ENCODE measurements around the gene AQP5. TPM values are rescaled to one million over a fixed set of nuclear protein-coding genes. Genes with fewer than 3 reads are reported as not detected.
A peak's percentile ranks its signal among the peaks of the same experiment; 100 is the strongest.
"Not testable (repeated sequence)": the region's sequence is repeated elsewhere in the genome, so short reads cannot be mapped to it uniquely, and the experiment has no call there.

AQP5 gene
- total and polyA plus RNA-seq, 2 experiments from 2014 or later = not detected

DNA sequence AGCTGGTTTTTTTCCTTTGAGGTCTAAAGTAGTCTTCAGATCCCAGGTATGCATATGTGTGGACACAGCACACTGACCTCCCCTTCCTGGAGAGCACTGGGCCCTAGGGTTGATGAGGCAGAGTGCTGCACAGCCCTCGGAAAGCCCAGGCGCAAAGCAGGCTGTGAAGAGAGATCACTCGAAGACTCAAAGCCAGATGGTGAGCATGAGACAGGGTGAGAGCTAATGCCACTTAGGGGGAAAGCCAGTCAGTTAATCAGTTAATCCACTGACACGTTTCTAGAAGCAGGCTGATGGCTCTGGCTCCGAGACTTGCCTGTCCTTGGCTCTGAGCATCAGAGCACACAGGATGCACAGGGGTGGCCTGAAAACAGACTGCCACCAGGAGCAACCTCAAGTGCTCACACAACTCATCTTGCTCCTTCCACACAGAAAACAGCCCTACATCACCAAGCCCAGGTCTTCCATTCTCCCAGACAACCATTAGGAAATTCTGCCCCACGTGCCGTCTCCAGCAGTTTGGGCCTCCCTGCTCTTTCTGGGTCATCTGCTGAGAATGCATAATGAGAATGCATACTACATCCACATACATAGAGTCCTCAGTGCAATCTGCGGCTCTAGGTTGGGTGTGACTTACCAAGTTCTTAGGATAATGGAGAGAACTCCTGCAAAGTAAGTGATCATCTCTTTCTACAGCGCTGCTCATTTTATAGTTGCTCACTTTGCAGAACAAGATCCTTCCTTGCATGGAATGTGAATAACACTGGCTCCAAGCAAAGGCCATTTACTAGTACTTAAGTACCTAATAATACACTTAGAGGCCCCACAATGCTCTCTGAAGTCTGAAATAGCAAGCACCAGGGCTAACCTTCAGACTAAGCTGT, 23.0 kb downstream of the AQP5 start:
- H4K20me1 ChIP-seq (ENCODE audit: insufficient read depth) = no peaks in the 10 kb centered on the region
- peaks cover 39% of the 10 kb centered on the region for H3F3A ChIP-seq (ENCODE audit: insufficient read depth)
- H3K36me3 ChIP-seq (ENCODE audit: low read depth) = peaks cover 9% of the 10 kb centered on the region; the same call in 1 of the 2 replicates
- no peaks in the 10 kb centered on the region for H3K9me3 ChIP-seq (ENCODE audit: low read depth)
- peak overlapping the region; percentile 30; the same call in 1 of the 2 replicates for H3K4me3 ChIP-seq
- H3K4me1 ChIP-seq (ENCODE audit: insufficient read depth) = peaks cover 25% of the 10 kb centered on the region
- in situ Hi-C loops (cut with MboI) = no loop called here
- no peaks in the 10 kb centered on the region for H3K9me2 ChIP-seq (ENCODE audit: insufficient read depth)
- H3K9ac ChIP-seq = no peak overlapping the region
- 81 to 88% methylated on average over 9 of the region's 9 CpGs for WGBS, 2 experiments (ENCODE audit: low coverage in 1 of 2, low lambda C conversion rate in 2 of 2, missing lambda C conversion rate in 2 of 2)
- peak overlapping the region; percentile 57 for H2AFZ ChIP-seq
- DNase-seq = no peak
- H3K4me2 ChIP-seq (ENCODE audit: unreplicated experiment) = peak overlapping the region; percentile 47
- H3K79me2 ChIP-seq (ENCODE audit: insufficient read depth) = no peaks in the 10 kb centered on the region
- peak overlapping the region; percentile 23; the same call in 1 of the 2 replicates for H3K27ac ChIP-seq
- H3K27me3 ChIP-seq (replicated peaks; ENCODE audit: insufficient read depth) = no peaks in the 10 kb centered on the region
- TF ChIP-seq EZH2 (IDR thresholded peaks at IDR 0.05; ENCODE audit: insufficient read depth, poor library complexity, severe bottlenecking) (no peak), EZH2phosphoT487 (IDR thresholded peaks at IDR 0.05; ENCODE audit: insufficient read depth, low read depth) (no peak)

DNA sequence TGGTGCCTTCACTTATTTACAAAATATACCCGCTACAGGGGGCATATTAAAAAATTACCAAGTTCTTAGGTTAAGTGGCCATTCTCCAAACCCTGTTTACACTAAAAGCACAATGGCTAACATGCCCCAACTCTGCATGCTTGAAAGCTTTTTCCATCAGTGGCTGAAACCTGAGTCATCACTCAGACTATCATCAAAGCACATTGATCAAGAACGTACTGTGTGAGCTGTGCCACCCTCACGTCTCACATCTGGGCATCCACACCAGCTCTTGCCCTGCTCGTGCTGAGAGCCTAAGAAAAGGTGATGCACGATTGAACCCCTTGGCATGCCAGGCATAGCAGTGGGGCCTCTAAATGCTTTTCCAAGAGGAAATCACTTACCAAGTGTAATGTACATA, 24.3 kb downstream of the AQP5 start:
- Histone ChIP-seq H3K9ac (no peak overlapping the region), H2AFZ (no peak overlapping the region), H3K27ac (no peak overlapping the region), H4K20me1 (ENCODE audit: insufficient read depth) (no peaks in the 10 kb centered on the region), H3F3A (ENCODE audit: insufficient read depth) (peaks cover 39% of the 10 kb centered on the region), H3K4me1 (ENCODE audit: insufficient read depth) (peaks cover 25% of the 10 kb centered on the region), H3K4me2 (ENCODE audit: unreplicated experiment) (no peak overlapping the region), H3K27me3 (replicated peaks; ENCODE audit: insufficient read depth) (no peaks in the 10 kb centered on the region), H3K9me2 (ENCODE audit: insufficient read depth) (no peaks in the 10 kb centered on the region), H3K9me3 (ENCODE audit: low read depth) (no peaks in the 10 kb centered on the region), H3K79me2 (ENCODE audit: insufficient read depth) (no peaks in the 10 kb centered on the region), H3K36me3 (ENCODE audit: low read depth) (peaks cover 9% of the 10 kb centered on the region; the same call in 1 of the 2 replicates), H3K4me3 (no peak overlapping the region)
- in situ Hi-C loops (cut with MboI) = no loop called here
- TF ChIP-seq EZH2 (IDR thresholded peaks at IDR 0.05; ENCODE audit: insufficient read depth, poor library complexity, severe bottlenecking) = no peak
- no peak for TF ChIP-seq EZH2phosphoT487 (IDR thresholded peaks at IDR 0.05; ENCODE audit: insufficient read depth, low read depth)
- peak; percentile 28 for DNase-seq
- 74 to 79% methylated on average over 5 of the region's 5 CpGs for WGBS, 2 experiments (ENCODE audit: low coverage in 1 of 2, low lambda C conversion rate in 2 of 2, missing lambda C conversion rate in 2 of 2)

DNA sequence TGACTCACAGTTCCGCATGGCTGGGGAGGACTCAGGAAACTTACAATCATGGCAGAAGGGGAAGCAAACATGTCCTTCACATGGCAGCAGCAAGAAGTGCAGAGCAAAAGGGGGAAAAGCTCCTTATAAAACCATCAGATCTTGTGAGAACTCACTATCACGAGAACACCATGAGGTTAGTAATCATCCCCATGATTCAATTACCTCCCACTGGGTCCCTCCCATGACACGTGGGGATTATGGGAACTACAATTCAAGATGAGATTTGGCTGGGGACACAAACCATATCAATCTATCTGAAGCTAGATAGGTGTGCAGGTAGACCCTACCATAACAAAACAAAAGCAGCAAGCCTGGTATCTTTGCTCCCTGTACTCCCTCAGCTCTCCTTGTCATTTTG, 24.8 kb downstream of the AQP5 start:
- H4K20me1 ChIP-seq (ENCODE audit: insufficient read depth); H3K27ac ChIP-seq; H3K4me3 ChIP-seq; H2AFZ ChIP-seq; H3K27me3 ChIP-seq (replicated peaks; ENCODE audit: insufficient read depth); H3K9me3 ChIP-seq (ENCODE audit: low read depth); H3K9me2 ChIP-seq (ENCODE audit: insufficient read depth); H3K9ac ChIP-seq; in situ Hi-C loops (cut with MboI); H3K79me2 ChIP-seq (ENCODE audit: insufficient read depth); H3K36me3 ChIP-seq (ENCODE audit: low read depth); H3K4me2 ChIP-seq (ENCODE audit: unreplicated experiment); DNase-seq: not testable (repeated sequence)
- Histone ChIP-seq H3F3A (ENCODE audit: insufficient read depth) (peaks cover 39% of the 10 kb centered on the region), H3K4me1 (ENCODE audit: insufficient read depth) (peaks cover 25% of the 10 kb centered on the region)
- whole genome bisulfite sequencing, 2 experiments (ENCODE audit: low coverage in 1 of 2, low lambda C conversion rate in 2 of 2, missing lambda C conversion rate in 2 of 2) = 76 to 82% methylated on average over 3 of the region's 3 CpGs

DNA sequence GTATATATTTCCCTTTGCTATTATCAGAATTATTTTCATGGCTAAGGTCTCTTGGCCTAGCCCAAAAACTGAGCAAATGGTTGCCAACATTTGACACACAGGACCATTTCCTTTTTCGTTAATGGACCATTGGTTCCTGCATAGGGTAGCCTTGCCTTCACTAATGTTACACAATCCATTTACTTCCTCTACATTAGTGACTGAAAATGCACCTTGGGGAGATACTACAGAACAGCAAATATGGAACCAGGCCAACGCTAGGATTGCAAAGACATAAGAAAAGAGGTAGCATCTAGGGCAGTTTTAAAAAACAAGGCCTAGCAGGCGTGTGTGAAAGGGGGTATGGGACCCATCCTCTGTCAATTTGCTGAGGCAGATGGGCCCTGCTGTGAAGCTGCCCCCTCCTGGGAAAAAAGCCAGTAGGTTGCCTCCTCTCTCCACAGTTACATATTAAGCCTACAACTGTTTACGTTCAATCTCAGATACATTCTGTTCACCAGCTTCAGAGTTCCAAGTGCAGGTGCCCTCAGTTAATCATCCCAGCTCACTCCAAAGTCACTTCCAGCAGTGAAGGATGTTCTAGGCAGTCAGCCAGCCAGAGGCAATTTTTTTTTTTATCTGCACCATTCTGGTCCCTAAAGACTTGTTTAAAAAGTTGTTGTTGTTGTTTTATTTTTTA, 26.1 kb downstream of the AQP5 start:
- H3K9ac ChIP-seq = no peak overlapping the region
- WGBS, 2 experiments (ENCODE audit: low coverage in 1 of 2, low lambda C conversion rate in 2 of 2, missing lambda C conversion rate in 2 of 2) = 89 to 92% methylated on average over 4 of the region's 4 CpGs
- no peak overlapping the region for H3K4me3 ChIP-seq
- TF ChIP-seq EZH2phosphoT487 (IDR thresholded peaks at IDR 0.05; ENCODE audit: insufficient read depth, low read depth) (no peak), EZH2 (IDR thresholded peaks at IDR 0.05; ENCODE audit: insufficient read depth, poor library complexity, severe bottlenecking) (no peak)
- no peaks in the 10 kb centered on the region for H4K20me1 ChIP-seq (ENCODE audit: insufficient read depth)
- DNase-seq = no peak
- peaks cover 16% of the 10 kb centered on the region for H3K36me3 ChIP-seq (ENCODE audit: low read depth)
- no peaks in the 10 kb centered on the region for H3K9me2 ChIP-seq (ENCODE audit: insufficient read depth)
- peaks cover 30% of the 10 kb centered on the region for H3F3A ChIP-seq (ENCODE audit: insufficient read depth)
- in situ Hi-C loops (cut with MboI) = no loop called here
- H3K27me3 ChIP-seq (replicated peaks; ENCODE audit: insufficient read depth) = no peaks in the 10 kb centered on the region
- H3K4me2 ChIP-seq (ENCODE audit: unreplicated experiment) = no peak overlapping the region
- no peak overlapping the region for H2AFZ ChIP-seq
- no peaks in the 10 kb centered on the region for H3K79me2 ChIP-seq (ENCODE audit: insufficient read depth)
- peaks cover 17% of the 10 kb centered on the region for H3K4me1 ChIP-seq (ENCODE audit: insufficient read depth)
- H3K27ac ChIP-seq = no peak overlapping the region
- no peaks in the 10 kb centered on the region for H3K9me3 ChIP-seq (ENCODE audit: low read depth)

DNA sequence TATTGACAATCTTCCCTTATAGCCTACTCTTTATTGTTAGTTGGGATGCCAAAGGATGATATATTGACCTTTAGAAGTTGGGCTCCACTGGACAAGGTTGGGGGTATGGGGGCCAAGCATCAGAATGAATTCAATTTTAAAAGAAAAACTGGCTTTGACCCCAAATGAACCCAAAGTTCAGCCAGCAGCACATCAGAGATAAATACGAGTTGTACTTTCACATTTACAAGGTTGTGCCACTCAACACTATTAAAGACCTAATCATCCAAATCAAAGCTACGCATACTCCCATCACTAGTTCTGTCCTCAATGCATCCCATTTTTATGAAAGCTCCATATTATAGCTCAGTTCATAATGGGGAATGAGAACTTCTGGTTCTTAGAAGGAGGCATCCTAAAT, 27.7 kb downstream of the AQP5 start:
- H3K79me2 ChIP-seq (ENCODE audit: insufficient read depth); H2AFZ ChIP-seq; H3K9ac ChIP-seq; H4K20me1 ChIP-seq (ENCODE audit: insufficient read depth); H3K27me3 ChIP-seq (replicated peaks; ENCODE audit: insufficient read depth); H3K4me3 ChIP-seq; H3K9me3 ChIP-seq (ENCODE audit: low read depth); H3K9me2 ChIP-seq (ENCODE audit: insufficient read depth); H3K4me2 ChIP-seq (ENCODE audit: unreplicated experiment); H3K4me1 ChIP-seq (ENCODE audit: insufficient read depth); in situ Hi-C loops (cut with MboI); H3K27ac ChIP-seq; DNase-seq: not testable (repeated sequence)
- peaks cover 16% of the 10 kb centered on the region for H3F3A ChIP-seq (ENCODE audit: insufficient read depth)
- 89 to 91% methylated on average over 2 of the region's 2 CpGs for WGBS, 2 experiments (ENCODE audit: low coverage in 1 of 2, low lambda C conversion rate in 2 of 2, missing lambda C conversion rate in 2 of 2)
- peaks cover 19% of the 10 kb centered on the region for H3K36me3 ChIP-seq (ENCODE audit: low read depth)

Data from GM23248 (cell line).